Muscle of leg (tissue), 11 donors: Measurements from ENCODE around the gene TLK2. TPM values are rescaled to one million over a fixed set of nuclear protein-coding genes. Genes with fewer than 3 reads are reported as not detected.
"Not testable (repeated sequence)": the region's sequence is repeated elsewhere in the genome, so short reads cannot be mapped to it uniquely, and the experiment has no call there.

ENCODE experiments used
- DNase-seq: peaks from one replicate; pipeline ENCODE4 v3.0.0; 2013
- H3K27ac ChIP-seq: one replicate; pipeline ENCODE4 v1.5.1; 2013; ENCODE audit warnings: mild to moderate bottlenecking, low read length, control low read depth
- H3K27me3 ChIP-seq: one replicate; pipeline ENCODE4 v1.6.1; 2013; ENCODE audit warnings: low read length; ENCODE audit not compliant: control insufficient read depth, insufficient read depth
- H3K36me3 ChIP-seq: one replicate; pipeline ENCODE4 v1.6.1; 2013; ENCODE audit warnings: low read length; ENCODE audit not compliant: control insufficient read depth, insufficient read depth
- H3K4me1 ChIP-seq: one replicate; pipeline ENCODE4 v1.6.1; 2013; ENCODE audit warnings: low read length; ENCODE audit not compliant: control insufficient read depth, insufficient read depth
- H3K4me3 ChIP-seq: one replicate; pipeline ENCODE4 v1.5.1; 2013; ENCODE audit warnings: low read length, control low read depth
- H3K9me3 ChIP-seq: replicated peaks from 2 replicates; pipeline ENCODE4 v1.6.1; 2013; ENCODE audit warnings: low read depth, low read length; ENCODE audit not compliant: control insufficient read depth
- WGBS: methylation state at CpG from one replicate; pipeline ENCODE4 v1.1.5; 2013; ENCODE audit warnings: missing lambda C conversion rate; ENCODE audit not compliant: insufficient coverage; 5-methylcytosine and 5-hydroxymethylcytosine counted together
- polyA plus RNA-seq, 8 donors: library from polyadenylated mRNA; unstranded; fragments of 120-200 nt; gene quantifications; one replicate each; pipeline versions ENCODE4 v1.2.1 to v1.2.3, GENCODE V29; 2013; ENCODE audit warnings: inconsistent platforms in 1 of 8, low replicate concordance in 1 of 8; ENCODE audit not compliant: insufficient read length in 8 of 8, insufficient read depth in 1 of 8
- total RNA-seq: library from RNA; stranded (reverse); fragments of 120-200 nt; gene quantifications from one replicate; pipeline ENCODE4 v1.2.4, GENCODE V29; 2013

TLK2 gene
- total and polyA plus RNA-seq, 9 donors = 36.8 to 51.8 (median 43.8) TPM

- no CpG with 5 or more reads among the region's 7 CpGs for WGBS
- Histone ChIP-seq H3K9me3 (no peaks in the 10 kb centered on the region), H3K27me3 (no peaks in the 10 kb centered on the region), H3K36me3 (no peaks in the 10 kb centered on the region), H3K27ac (no peak overlapping the region), H3K4me3 (no peak overlapping the region), H3K4me1 (no peaks in the 10 kb centered on the region)
- no peak for DNase-seq
Measured at GRCh38 chr17:62456016-62456415, 22.6 kb upstream of the TLK2 start.

DNA sequence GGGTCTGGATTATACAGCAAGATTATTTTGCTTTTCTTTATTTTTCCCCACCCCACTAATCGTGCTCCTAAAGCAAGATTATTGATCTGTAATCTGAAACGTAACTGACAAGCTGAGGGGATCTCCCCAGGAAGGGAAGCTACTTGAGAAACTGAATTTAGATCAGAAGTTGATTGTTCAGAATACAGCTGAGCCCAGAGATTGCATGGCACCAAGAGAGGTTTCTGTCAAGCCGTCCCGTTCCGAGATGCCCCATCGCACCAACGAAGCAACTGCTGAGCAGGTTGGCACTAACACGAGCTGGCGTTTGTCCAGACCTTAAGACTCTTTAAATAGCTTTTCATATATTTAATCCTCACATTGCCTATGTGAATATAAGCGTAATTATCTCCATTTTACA is 20.1 kb upstream of the TLK2 start:
- H3K4me1 ChIP-seq, H3K4me3 ChIP-seq, H3K9me3 ChIP-seq, H3K27ac ChIP-seq, DNase-seq, H3K27me3 ChIP-seq, H3K36me3 ChIP-seq: not testable (repeated sequence)
- no CpG with 5 or more reads among the region's 10 CpGs for WGBS

DNA sequence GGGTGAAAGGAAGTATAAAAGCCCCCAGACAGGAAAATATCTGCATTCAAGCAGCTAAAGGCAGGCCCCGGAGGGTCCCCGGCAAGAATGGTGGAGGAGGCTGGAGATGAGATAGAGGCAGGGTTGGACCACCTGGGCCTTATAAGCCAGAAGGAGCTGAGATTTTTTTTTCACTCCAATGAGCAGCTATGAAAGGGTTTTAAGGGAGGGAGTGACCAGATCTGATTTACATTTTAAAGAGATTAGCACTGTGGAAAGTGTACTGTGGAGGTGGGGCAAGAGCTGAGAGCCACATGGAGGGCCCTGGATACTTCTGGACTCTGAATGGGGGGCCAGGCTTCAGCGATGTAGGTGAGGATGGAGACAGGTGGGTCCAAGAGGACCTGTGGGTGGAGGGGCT is 14.2 kb upstream of the TLK2 start:
- H3K36me3 ChIP-seq, H3K4me3 ChIP-seq, H3K4me1 ChIP-seq, H3K27ac ChIP-seq, H3K27me3 ChIP-seq, DNase-seq, H3K9me3 ChIP-seq: not testable (repeated sequence)
- WGBS = 82% methylated on average over 2 of the region's 3 CpGs

DNA sequence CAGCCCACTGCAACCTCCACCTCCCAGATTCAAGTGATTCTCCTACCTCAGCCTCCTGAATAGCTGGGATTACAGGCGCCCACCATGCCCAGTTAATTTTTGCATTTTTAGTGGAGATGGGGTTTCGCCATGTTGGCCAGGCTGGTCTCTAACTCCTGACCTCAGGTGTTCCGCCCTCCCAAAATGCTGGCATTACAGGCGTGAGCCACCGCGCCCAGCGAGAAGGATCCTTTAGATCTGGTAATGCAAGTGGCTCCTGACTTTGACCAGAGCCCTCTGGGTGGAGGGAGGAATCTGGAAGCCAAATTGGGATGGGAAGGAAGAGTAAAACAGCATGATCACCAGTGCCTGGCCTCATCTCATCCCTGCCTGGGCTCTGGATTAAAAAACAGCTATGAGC is 13.4 kb upstream of the TLK2 start:
- not testable (repeated sequence) for H3K4me1 ChIP-seq, H3K27ac ChIP-seq, H3K4me3 ChIP-seq, H3K9me3 ChIP-seq, H3K36me3 ChIP-seq, DNase-seq, H3K27me3 ChIP-seq
- WGBS = 94% methylated on average over 2 of the region's 7 CpGs

DNA sequence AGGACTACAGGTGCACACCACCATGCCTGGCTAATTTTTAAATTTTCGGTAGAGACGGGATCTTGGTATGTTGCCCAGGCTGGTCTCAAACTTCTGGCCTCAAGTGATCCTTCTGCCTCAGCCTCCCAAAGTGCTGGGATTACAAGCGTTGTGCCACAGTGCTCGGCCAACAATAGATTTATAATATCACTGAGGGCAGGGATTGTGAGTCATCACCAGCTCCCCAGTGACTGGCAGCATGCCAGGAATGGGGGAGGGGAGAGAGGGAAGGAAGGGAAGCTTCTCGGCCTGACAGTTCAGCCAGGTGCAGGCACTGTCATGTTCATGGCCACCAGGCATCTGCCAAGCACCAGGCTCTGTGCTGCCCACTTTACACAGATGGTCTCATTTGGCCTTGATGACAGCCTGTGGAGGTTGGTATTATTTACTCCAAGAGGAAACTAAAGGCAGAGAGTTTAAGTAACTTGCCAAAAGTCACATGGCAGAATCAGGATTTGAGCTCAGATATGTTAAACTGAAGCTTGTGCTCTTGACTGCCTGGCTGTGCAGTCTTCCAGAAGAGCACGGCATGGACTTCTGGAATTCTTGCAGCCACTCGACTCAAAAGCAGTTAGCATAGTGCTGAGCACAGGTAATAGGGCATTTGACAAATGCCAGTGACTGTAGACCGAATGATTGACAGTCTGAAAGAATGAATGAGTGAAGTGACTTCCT is 7.8 kb upstream of the TLK2 start:
- not testable (repeated sequence) for H3K4me3 ChIP-seq

DNA sequence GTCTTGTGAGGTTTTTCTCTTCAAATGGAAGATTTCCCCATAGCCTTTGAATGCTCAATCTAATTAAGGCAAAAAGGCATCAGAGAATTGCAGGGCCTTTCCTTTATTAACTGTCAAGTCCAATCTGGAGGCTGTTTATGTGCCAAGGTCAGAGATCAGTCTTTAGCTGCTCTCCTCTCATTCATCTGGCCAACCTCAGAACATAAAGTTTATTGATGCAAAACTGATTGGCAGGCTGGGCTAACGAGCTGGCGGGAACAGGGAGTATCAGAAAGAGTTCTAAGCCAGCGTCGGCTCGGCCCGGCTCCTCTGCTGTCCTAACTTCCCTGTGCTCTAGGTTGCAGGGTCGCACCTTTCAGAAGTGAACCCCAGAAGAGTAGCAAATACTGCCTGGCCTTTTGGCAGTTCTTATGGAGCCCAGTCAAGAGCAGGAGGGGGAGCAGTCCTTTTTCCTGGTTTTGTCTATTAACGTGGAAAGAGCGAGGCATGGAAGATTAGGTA is 7.2 kb upstream of the TLK2 start:
- H3K27ac ChIP-seq = not testable (repeated sequence)

More for the DNA sequence above, 7.8 kb upstream of the TLK2 start:
- WGBS = 52% methylated on average over 3 of the region's 8 CpGs
- not testable (repeated sequence) for H3K9me3 ChIP-seq, H3K36me3 ChIP-seq, H3K27ac ChIP-seq, H3K4me1 ChIP-seq, H3K27me3 ChIP-seq
- DNase-seq = peak; percentile 72

GRCh38 chr17:62473030-62473982 is 5.3 kb upstream of the TLK2 start:
- H3K4me1 ChIP-seq, H3K9me3 ChIP-seq, H3K36me3 ChIP-seq, H3K27me3 ChIP-seq, H3K27ac ChIP-seq, DNase-seq, H3K4me3 ChIP-seq: not testable (repeated sequence)
- no CpG with 5 or more reads among the region's 8 CpGs for WGBS

More for the DNA sequence above, 7.2 kb upstream of the TLK2 start:
- not testable (repeated sequence) for H3K27me3 ChIP-seq, H3K4me1 ChIP-seq, H3K4me3 ChIP-seq, DNase-seq, H3K36me3 ChIP-seq, H3K9me3 ChIP-seq
- 35% methylated on average over 5 of the region's 9 CpGs for WGBS

DNA sequence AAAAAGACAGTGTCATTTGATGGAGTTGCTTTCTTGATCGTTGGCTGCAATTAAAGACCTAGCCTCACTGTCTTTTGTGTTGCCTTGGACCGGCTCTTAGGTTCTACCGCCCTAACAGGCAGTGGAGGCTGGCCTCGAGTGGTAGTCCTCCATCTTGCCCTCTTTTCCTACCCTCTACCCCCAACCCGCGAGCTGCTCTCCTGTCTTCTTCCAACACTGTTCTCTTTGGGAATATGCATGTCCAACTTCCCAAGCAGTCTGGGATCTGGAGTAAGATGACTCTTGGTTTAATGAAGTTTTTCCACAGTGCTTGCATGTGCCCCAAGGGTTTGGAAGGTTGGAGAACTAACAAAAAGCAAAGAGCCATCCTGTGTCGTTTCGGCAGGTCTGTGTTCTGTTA is 1.5 kb upstream of the TLK2 start:
- not testable (repeated sequence) for H3K9me3 ChIP-seq, H3K4me1 ChIP-seq, H3K36me3 ChIP-seq, H3K4me3 ChIP-seq, H3K27ac ChIP-seq, H3K27me3 ChIP-seq
- DNase-seq = peak; percentile 12
- 71% methylated on average over 2 of the region's 8 CpGs for WGBS

DNA sequence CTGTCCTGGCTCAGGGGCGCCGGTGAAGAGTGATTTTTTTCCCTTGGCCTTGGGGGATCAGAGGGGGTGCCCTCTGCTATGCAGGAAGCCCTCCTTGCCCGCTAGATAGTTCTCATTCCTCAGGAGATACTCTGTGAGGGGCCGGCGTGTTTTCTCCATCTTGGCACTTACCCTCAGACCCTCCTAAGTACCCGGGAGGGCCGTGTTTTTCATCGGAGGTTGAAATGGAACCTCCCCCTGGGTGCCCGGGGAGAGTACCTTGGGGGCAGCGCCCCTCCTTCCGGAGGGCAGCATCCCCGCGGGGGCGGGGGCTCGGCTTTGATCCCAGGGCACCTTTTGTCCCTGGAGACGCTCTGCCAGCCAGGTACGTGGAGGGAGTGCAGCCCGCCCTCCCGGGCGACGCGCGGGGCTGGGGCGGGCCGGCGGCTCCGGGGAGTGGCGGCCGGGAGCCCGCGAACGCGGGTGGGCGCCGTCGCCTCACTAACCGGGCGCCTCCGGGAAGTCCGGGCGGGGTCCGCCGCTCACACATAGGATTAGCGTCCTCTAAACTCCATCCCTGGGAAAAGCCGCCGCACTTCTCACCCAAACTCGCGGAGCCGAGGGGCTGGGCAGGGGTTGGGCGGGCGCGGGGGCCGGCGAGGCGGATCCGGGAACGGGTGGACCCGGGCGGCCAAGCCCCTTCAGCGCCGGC is 762 bp upstream of the TLK2 start:
- Histone ChIP-seq H3K4me3 (peak overlapping the region; percentile 48), H3K27ac (peak overlapping the region; percentile 47)
- H3K4me1 ChIP-seq, H3K9me3 ChIP-seq, H3K36me3 ChIP-seq, H3K27me3 ChIP-seq: not testable (repeated sequence)
- DNase-seq = peak; percentile 25
- WGBS = under 1% methylated on average over 38 of the region's 61 CpGs
